Immature natural killer cell (primary cell): ENCODE results near the gene UBALD1. TPM values are rescaled to one million over a fixed set of nuclear protein-coding genes. Genes with fewer than 3 reads are reported as not detected.

ENCODE experiments used
- DNase-seq, 3 donors: peaks; one replicate each; pipeline ENCODE4 v3.0.0; 2022; ENCODE audit warnings: mixed read lengths in 1 of 3
- H3K27ac Mint-ChIP-seq, 6 donors: one replicate each; pipeline ENCODE4 v1.8.0; 2020; ENCODE audit warnings: mixed read lengths in 6 of 6, mild to moderate bottlenecking in 5 of 6, inconsistent platforms in 4 of 6, moderate library complexity in 3 of 6
- H3K27me3 Mint-ChIP-seq, 3 donors: one replicate each; pipeline ENCODE4 v1.8.0; 2020 to 2021; ENCODE audit warnings: low read depth in 3 of 3, mild to moderate bottlenecking in 3 of 3, mixed read lengths in 3 of 3, moderate library complexity in 3 of 3, inconsistent platforms in 1 of 3
- H3K36me3 Mint-ChIP-seq, 3 donors: one replicate each; pipeline ENCODE4 v1.8.0; 2020; ENCODE audit warnings: mixed read lengths in 3 of 3, inconsistent platforms in 2 of 3, mild to moderate bottlenecking in 2 of 3
- H3K4me1 Mint-ChIP-seq, 2 donors: one replicate each; pipeline ENCODE4 v1.8.0; 2020; ENCODE audit warnings: inconsistent platforms in 2 of 2, mild to moderate bottlenecking in 2 of 2, mixed read lengths in 2 of 2, moderate library complexity in 1 of 2
- H3K4me3 Mint-ChIP-seq, 5 donors: one replicate each; pipeline ENCODE4 v1.8.0; 2020; ENCODE audit warnings: mild to moderate bottlenecking in 5 of 5, mixed read lengths in 5 of 5, inconsistent platforms in 3 of 5, moderate library complexity in 3 of 5
- H3K9me3 Mint-ChIP-seq, 6 donors: one replicate each; pipeline ENCODE4 v1.8.0; 2020; ENCODE audit warnings: mild to moderate bottlenecking in 6 of 6, mixed read lengths in 6 of 6, inconsistent platforms in 4 of 6, moderate library complexity in 3 of 6
- polyA plus RNA-seq, 3 donors: library from polyadenylated mRNA; unstranded; fragments of 300-500 nt; fragmentation: Illumina TruSeq; gene quantifications; one replicate each; pipeline ENCODE4 v1.2.3, GENCODE V29; 2021

UBALD1 gene
- polyA plus RNA-seq, 3 donors from 2014 or later, result 2.3 to 11.8 (median 6.5) TPM

DNA sequence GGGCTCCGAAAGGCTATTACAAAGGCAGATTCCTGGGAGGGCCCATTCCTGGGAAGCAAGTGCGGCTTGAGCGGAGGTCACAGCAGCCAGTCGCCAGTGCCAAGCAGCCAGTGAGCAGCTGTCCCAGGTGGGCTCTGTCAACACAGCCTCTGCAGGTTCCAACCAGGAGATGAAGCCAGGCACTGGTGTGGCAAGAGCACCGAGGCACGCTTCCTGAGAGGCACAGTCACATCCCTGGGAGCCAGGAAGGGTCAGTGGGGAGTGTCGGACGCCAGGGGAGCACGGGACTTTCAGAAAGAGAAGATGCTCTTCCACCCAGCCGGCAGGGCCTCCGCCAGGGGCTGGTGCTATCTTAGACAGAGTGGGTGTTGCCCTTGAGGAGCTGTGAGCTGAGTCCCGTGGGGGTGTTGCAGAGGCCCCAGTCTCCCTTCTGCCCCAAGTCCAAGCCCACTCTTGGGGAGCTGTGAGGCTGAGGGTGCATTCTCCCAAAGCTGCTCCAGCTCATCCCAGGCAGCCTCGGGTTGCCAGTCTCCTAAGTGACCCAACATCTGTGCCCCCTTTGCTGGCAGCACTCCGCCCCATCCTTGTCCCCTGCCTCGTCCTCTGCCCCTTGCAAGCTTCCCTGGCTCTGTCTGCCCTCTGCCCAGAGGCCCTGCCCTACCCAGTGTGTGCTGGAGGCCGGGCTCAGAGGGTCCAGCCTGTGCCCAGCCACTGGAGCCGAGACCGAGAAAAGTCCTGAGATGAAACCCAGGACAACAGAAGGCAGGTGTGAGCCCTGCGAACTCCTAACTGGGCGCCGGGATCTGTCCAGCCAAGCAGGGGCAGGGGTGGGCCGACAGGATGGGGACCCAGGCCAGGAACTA is 6.6 kb downstream of the UBALD1 start:
- peaks cover 0 to 2% (median 0%) of the 10 kb centered on the region in 3 donors for H3K27me3 Mint-ChIP-seq
- peaks cover 0 to 7% of the 10 kb centered on the region in 2 donors for H3K4me1 Mint-ChIP-seq
- H3K27ac Mint-ChIP-seq, result no peak overlapping the region
- no peaks in the 10 kb centered on the region for H3K36me3 Mint-ChIP-seq
- DNase-seq, result no peak
- H3K9me3 Mint-ChIP-seq, result no peaks in the 10 kb centered on the region
- no peak overlapping the region for H3K4me3 Mint-ChIP-seq

DNA sequence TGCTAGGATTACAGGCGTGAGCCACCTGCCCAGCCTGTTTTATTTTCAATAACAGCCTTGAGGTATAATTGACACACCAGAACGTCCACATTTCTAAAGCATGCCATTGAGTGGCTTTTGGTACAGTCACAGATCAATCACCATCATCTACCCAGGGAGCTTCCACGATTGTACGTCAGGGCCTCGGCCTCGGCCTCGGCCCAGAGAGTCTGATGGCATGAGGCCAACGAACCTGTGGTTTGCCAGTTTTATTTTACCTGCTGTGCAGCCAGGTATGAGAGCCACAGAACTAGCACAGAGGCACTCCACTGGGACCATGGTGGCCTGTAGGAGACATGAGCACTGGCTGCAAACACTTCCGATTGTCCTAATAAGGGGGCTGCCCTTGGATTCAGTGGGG is 8.3 kb downstream of the UBALD1 start:
- Mint-ChIP-seq H3K9me3 (no peaks in the 10 kb centered on the region), H3K4me1 (peaks cover 0 to under 1% of the 10 kb centered on the region in 2 donors), H3K27me3 (peaks cover 0 to 2% (median 2%) of the 10 kb centered on the region in 3 donors), H3K27ac (no peak overlapping the region), H3K4me3 (no peak overlapping the region), H3K36me3 (no peaks in the 10 kb centered on the region)
- no peak for DNase-seq

DNA sequence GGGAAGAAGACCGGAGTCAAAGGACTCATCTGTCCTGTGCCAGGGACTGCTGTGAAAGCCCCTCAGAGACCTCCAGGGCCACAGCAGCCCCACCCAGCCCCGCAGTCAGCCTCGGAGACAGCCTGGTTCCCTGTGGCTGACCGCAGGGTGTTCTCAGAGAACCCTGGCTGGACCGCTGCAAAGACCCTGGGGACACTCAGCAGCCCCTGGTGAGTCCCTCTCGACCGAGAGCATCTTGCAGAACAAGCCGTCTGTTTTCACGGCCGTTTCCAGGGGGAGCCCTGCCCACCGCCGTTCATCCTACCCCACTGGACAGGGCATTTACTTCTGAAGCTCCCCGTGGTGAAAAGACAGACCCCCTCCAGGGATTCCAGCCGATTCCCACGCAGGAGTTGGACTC is 10.3 kb downstream of the UBALD1 start:
- Mint-ChIP-seq H3K9me3 (no peaks in the 10 kb centered on the region), H3K36me3 (no peaks in the 10 kb centered on the region), H3K27ac (no peak overlapping the region), H3K27me3 (peaks cover 0 to 2% (median 2%) of the 10 kb centered on the region in 3 donors), H3K4me1 (no peaks in the 10 kb centered on the region), H3K4me3 (no peak overlapping the region)
- DNase-seq, result no peak

DNA sequence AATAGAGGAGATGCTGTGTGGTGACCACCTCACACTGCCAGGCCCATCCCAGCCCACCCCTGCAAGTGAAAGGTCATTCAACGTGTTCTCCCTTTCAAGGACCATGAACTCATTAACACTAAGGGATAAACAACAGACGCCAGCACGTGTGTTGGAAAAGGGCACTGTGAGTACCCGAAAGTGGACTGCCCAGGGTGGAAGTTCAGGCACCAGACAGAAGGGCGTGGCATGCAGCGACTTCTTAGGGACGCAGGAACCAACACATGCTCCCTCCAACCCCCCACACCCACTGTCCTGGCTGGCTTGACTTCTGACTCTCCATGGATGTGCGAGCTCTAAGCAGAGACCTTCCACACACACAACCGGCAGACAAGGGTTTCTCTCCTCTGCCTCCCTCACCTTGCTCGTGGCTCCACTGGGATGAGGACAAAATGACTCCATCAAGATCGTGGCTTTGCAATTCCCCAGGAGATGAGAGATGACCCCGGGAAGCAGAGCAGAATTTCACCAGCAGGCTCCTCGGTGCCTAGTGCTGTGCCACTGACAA is 11.0 kb downstream of the UBALD1 start:
- H3K27ac Mint-ChIP-seq, result no peak overlapping the region

DNA sequence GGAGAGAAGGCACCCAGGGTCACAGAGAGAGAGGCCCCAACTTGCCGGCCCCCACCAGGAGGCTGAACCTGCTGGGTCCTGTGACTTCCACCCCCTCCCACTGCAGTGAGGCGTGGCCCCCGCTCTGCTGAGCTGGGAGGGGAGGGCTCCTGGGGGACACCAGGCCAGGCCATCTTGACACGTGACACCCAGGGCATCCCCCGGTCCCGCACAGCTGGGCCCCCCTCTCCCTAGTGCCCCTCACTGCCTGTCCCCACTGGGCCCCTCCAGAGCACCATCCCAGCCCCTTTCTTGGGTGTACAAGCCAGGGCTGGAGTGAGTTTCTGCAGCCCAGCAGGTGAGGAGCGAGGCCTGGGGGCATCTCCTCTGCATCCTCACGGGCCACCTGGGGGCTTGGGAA is 12.4 kb downstream of the UBALD1 start:
- H3K27ac Mint-ChIP-seq, result no peak overlapping the region
- H3K4me1 Mint-ChIP-seq, result no peaks in the 10 kb centered on the region
- no peak for DNase-seq
- H3K4me3 Mint-ChIP-seq, result no peak overlapping the region
- H3K9me3 Mint-ChIP-seq, result no peaks in the 10 kb centered on the region
- H3K36me3 Mint-ChIP-seq, result no peaks in the 10 kb centered on the region
- peaks cover 2 to 3% (median 2%) of the 10 kb centered on the region in 3 donors for H3K27me3 Mint-ChIP-seq

More for the DNA sequence above, 11.0 kb downstream of the UBALD1 start:
- Mint-ChIP-seq H3K4me3 (no peak overlapping the region), H3K27me3 (peaks cover 2% of the 10 kb centered on the region in 3 donors), H3K4me1 (no peaks in the 10 kb centered on the region), H3K9me3 (no peaks in the 10 kb centered on the region), H3K36me3 (no peaks in the 10 kb centered on the region)
- no peak for DNase-seq

DNA sequence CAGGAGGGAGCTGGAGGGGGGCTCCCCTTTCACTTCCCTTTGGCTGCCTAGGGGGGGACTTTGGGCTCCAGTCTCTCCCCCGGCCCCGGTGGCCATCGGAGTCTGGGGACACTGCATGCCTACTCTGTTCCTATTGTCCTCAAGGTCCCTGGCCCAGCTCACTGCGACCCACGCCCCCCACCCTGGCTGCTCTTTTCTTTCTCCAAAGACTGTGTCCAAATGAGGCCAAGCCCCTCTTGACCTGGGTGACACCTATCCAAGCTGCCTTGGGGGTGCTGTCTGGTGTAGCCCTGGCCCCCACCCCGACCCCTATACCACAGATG is 12.9 kb downstream of the UBALD1 start:
- H3K36me3 Mint-ChIP-seq, result no peaks in the 10 kb centered on the region
- peaks cover 2 to 3% (median 2%) of the 10 kb centered on the region in 3 donors for H3K27me3 Mint-ChIP-seq
- DNase-seq, result no peak
- H3K4me1 Mint-ChIP-seq, result no peaks in the 10 kb centered on the region
- no peaks in the 10 kb centered on the region for H3K9me3 Mint-ChIP-seq
- no peak overlapping the region for H3K27ac Mint-ChIP-seq
- no peak overlapping the region for H3K4me3 Mint-ChIP-seq

DNA sequence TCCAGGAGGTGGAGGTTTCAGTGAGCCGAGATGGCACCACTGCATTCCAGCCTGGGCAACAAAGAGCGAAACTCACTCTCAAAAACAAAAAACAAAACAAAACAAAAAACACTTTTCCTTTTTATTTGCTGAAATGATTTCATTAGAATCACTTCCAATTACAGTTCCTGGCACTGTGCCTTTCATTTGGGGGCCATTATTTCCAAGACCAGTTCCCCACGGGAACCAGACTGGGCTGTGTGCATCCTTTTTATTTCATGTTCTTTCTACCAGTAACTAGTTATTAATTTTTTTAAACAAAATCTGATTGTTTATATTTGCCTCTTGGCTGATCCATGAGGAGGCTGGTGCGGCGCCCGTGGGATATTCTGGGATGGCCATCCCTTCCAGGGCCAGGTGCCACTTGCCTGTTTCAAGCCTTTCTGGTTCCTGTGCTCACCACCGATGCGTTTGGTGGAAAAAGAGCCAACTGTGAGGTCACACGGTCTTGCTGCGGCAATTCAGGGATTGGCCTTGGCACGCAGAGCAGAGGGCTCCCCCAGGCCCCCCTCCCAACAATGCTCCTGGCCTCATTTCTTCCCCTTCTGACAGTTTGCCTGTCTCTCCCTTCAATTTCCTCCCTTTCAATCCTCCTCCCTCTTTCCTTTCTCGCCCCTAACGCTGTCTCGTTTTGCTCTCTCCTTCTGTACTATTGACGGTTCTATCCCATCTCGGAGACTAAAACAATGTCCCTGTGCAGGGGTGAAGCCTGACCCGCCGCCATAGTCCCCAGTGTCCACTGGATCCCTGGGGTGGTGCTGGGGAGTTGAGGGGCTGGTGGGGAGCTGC is 13.4 kb downstream of the UBALD1 start:
- Mint-ChIP-seq H3K9me3 (no peaks in the 10 kb centered on the region), H3K36me3 (no peaks in the 10 kb centered on the region), H3K27ac (no peak overlapping the region), H3K27me3 (peaks cover 2 to 3% (median 2%) of the 10 kb centered on the region in 3 donors), H3K4me3 (no peak overlapping the region), H3K4me1 (no peaks in the 10 kb centered on the region)
- DNase-seq, result no peak

DNA sequence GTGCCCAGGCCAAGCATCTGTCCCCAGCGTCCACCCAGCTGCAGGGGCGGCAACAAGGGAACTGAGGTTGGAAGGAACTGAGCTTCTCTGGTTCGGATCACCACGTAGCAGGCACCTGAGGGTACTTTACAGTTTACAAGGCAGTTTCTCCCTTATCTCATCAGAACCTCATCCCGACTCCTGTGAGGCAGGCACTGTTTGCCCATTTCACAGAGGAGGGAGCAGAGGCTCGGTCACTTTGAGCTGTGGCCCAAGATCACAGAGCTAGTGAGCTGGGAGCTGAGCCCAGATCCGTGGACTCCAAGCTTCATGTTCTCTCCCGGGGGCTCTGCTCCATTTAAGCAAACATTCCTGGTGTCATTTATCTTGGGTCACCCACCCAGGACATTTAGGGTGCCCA is 15.1 kb downstream of the UBALD1 start:
- Mint-ChIP-seq H3K27me3 (peaks cover 2 to 3% (median 2%) of the 10 kb centered on the region in 3 donors), H3K4me1 (no peaks in the 10 kb centered on the region), H3K36me3 (no peaks in the 10 kb centered on the region), H3K9me3 (no peaks in the 10 kb centered on the region), H3K27ac (no peak overlapping the region), H3K4me3 (no peak overlapping the region)
- DNase-seq, result no peak

DNA sequence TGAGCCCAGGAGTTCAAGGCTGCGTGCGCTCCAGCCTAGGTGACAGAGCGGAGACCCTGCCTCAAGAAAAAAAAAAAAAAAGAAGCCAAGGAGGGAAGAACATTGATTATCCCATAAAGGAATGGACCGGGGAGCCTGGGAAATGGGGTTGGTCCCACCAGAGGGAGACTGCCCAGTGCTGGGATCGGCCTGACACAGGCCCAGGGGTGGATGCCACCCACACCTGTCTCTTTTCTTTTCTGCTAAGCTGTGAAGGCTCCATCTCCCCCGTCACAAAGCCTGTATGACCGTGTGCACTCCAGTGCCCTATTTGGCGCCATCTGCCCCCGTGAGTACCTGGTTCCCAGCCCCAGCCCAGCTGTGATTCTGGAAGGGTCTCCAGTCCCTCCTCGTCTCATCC is 15.7 kb downstream of the UBALD1 start:
- Mint-ChIP-seq H3K27me3 (peaks cover 2 to 3% (median 2%) of the 10 kb centered on the region in 3 donors), H3K36me3 (no peaks in the 10 kb centered on the region), H3K9me3 (no peaks in the 10 kb centered on the region), H3K4me1 (no peaks in the 10 kb centered on the region), H3K4me3 (no peak overlapping the region), H3K27ac (no peak overlapping the region)
- no peak for DNase-seq

DNA sequence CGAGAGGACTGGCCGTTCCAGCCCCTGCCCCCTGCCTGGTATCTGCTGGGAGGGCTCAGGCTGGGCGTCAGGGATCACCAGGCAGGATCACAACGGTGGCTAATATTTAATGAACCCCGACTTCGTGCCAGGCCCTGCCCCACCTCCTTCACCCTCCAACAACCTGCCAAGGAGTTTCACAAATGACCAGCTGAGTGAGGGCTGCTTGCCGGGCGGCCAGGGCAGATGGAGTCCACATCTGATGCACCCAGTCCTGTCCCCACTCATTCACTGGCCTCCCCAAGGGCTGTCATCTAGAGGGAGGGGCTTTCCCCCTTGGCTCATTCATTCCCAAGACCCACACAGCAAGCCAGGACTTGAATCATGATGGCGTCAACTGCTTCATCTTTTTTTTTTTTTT is 17.5 kb downstream of the UBALD1 start:
- Mint-ChIP-seq H3K4me3 (no peak overlapping the region), H3K36me3 (no peaks in the 10 kb centered on the region), H3K27me3 (peaks cover 2 to 3% (median 2%) of the 10 kb centered on the region in 3 donors), H3K27ac (no peak overlapping the region), H3K9me3 (no peaks in the 10 kb centered on the region), H3K4me1 (no peaks in the 10 kb centered on the region)
- no peak for DNase-seq

DNA sequence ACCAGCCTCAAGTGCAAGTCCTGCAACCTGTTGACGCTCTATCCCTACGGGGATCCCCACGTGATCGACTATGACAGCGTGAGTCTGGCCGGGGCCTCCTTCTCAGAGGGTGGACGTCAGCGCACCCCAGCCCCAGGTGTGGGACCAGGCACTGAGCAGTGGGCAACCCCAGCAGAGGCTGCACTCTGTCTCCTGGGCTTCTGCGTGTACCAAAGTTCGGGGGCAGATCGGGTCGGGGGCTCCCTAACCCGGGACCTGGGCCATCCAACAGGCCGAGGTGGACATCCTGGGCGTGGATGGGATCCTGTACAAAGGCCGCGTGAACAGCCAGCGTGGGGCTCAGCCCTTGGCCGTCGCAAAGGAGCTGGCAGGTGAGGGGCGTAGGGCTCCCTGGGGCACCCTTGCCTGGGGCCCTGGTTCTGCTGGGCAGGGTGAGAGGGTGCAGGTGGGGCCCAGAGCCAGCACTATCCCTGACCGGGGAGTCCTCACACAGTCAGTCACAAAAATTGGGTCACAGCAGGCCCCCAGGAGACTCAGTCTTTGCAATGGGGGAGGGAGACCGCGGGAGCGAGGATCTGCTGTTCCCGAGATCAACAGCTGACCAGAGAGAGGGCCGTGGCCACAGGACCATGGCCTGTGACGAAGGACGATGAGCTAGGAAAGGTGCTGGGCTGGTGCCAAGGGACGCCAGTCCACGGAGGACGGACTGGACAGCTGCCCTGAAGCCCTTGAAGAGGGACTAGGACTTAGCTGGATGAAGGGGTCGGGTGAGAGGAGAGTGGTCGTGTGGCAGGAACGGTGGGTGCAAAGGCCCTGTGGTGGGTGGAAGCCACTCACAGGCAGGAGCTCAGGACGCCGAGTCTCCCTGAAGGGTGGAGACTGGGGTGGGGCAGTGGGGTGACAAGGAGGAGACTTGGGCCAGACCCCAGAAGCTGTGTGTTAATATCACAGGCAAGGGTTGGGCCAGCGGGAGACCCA is 20.0 kb downstream of the UBALD1 start:
- H3K27ac Mint-ChIP-seq, result peak overlapping the region in 1 of 6 donors; percentile 40
- no peaks in the 10 kb centered on the region for H3K9me3 Mint-ChIP-seq
- DNase-seq, result no peak
- H3K4me1 Mint-ChIP-seq, result no peaks in the 10 kb centered on the region
- peaks cover 0 to 3% (median 2%) of the 10 kb centered on the region in 3 donors for H3K27me3 Mint-ChIP-seq
- no peaks in the 10 kb centered on the region for H3K36me3 Mint-ChIP-seq
- no peak overlapping the region for H3K4me3 Mint-ChIP-seq

DNA sequence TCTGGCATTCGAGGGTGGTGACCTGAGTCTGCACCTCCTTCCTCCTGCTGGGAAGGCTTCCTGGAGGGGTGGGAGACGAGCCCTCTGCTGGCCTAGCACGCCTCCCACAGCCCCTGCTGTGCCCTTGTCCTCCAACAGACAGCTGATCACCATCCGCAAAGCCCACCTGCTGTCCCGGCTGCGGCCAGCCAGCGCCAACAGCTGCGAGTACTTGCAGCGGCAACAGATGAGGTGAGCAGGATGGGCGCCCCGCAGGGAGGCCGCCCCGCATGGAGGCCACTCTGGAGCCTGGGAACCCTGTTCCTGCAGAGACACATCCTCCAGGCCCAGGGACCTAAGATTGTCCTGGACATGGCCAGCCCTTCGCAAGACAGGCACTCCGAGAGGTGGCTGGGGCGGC is 21.6 kb downstream of the UBALD1 start:
- no peak overlapping the region for H3K27ac Mint-ChIP-seq
- no peak for DNase-seq

DNA sequence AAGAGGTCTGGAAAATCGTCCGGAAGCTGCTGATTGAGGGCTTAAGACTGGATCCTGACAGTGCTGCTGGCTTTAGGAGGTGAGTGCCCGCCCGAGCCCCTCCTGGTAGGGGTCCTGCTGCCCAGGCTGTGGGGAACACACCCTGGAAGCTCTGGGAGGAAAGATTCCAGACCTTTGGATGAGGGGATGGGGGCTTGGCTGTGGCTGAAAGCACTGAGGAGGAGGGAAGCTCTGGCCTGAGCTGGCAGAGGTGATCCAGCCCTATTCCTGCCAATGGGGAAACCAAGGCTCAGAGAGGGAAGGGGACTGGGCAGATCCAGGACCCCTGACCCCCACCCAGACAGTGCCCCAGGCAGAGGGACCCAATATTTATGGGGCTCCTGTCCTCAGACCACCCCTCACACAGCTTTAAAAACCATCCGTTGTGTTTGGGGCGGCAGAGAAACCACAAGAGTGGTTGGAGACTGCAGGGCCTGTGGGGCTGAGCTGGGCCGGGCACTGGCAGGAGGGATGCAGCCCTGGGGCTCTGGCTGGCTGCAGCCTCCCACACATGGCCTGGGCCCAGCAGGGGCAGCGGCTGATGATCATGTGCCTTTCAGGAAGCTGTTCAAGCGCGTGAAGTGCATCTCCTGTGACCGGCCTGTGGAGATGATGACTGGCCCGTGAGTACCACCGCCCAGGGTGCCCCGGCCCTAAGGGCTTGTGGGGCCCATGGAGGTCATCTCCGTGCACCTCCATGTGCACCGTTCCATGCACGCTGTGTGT is 22.8 kb downstream of the UBALD1 start:
- Mint-ChIP-seq H3K4me3 (no peak overlapping the region), H3K27me3 (peaks cover 0 to 2% (median 0%) of the 10 kb centered on the region in 3 donors), H3K36me3 (no peaks in the 10 kb centered on the region), H3K27ac (no peak overlapping the region), H3K4me1 (no peaks in the 10 kb centered on the region), H3K9me3 (no peaks in the 10 kb centered on the region)
- DNase-seq, result no peak

More for the DNA sequence above, 21.6 kb downstream of the UBALD1 start:
- Mint-ChIP-seq H3K4me1 (no peaks in the 10 kb centered on the region), H3K27me3 (peaks cover 0 to 2% (median 0%) of the 10 kb centered on the region in 3 donors), H3K4me3 (no peak overlapping the region), H3K9me3 (no peaks in the 10 kb centered on the region), H3K36me3 (no peaks in the 10 kb centered on the region)
